ENCODE measurements around the gene DSE. TPM values are rescaled to one million over a fixed set of nuclear protein-coding genes. Genes with fewer than 3 reads are reported as not detected.

DSE gene
- total and polyA plus RNA-seq, 9 donors, result 23.1 to 61.6 (median 40.6) TPM

DNA sequence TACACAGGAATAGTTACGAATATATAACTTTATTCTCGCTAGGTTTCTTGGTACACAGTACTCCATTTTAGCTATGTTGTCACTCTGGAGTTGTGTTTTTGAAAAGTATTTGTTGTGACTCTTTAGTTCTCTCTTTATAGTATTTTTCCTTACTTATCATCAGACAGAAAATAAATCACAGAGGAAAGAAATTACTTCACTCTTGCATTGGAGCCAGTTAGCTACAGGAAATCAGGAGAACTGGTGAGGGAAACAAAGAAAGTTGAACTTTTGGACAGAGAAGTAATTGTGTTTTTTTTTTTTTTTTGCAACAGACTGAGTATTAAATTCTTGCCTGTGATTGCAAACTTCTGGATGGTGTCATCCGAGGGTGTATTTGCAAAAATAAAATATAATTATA is 33.9 kb downstream of the DSE start:
- WGBS, 3 donors, result 26 to 40% (median 37%) methylated on average over 3 of the region's 3 CpGs
- Histone ChIP-seq H3K4me1 (ENCODE audit: insufficient read depth) (peaks cover 12% of the 10 kb centered on the region), H3K4me3 (no peak overlapping the region), H3K27me3 (no peaks in the 10 kb centered on the region), H3K27ac (peak overlapping the region in 1 of 2 donors; percentile 65), H3K9me3 (no peaks in the 10 kb centered on the region), H3K36me3 (no peaks in the 10 kb centered on the region)
- DNase-seq, result no peak
- intact Hi-C loops (cut with DNase I), result no loop called here
- TF ChIP-seq EP300 (IDR thresholded peaks at IDR 0.05), result no peak
- TF ChIP-seq, protein P1, sequence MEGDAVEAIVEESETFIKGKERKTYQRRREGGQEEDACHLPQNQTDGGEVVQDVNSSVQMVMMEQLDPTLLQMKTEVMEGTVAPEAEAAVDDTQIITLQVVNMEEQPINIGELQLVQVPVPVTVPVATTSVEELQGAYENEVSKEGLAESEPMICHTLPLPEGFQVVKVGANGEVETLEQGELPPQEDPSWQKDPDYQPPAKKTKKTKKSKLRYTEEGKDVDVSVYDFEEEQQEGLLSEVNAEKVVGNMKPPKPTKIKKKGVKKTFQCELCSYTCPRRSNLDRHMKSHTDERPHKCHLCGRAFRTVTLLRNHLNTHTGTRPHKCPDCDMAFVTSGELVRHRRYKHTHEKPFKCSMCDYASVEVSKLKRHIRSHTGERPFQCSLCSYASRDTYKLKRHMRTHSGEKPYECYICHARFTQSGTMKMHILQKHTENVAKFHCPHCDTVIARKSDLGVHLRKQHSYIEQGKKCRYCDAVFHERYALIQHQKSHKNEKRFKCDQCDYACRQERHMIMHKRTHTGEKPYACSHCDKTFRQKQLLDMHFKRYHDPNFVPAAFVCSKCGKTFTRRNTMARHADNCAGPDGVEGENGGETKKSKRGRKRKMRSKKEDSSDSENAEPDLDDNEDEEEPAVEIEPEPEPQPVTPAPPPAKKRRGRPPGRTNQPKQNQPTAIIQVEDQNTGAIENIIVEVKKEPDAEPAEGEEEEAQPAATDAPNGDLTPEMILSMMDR (IDR thresholded peaks at IDR 0.05), result no peak
- no peak for TF ChIP-seq POLR2A (IDR thresholded peaks at IDR 0.05)

DNA sequence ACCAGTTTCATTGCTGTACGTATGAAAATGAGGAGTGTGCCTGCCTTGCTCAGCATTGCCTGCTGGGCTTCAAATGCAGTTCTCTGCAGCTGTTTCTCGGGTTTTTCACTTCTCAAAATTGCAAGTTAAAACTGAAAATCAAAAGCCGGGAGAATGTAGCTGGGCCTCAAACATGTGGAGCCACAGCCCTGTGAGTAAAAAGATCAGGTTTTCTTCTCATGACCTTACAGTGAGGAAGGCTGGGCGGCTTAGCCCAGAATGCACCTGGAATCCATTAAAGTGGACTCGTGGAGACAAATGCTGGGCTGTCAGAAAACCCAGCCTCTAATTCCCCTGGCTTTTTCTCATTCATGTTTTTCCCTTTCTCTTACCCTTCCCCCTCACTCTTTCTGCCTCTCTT is 34.4 kb downstream of the DSE start:
- no peaks in the 10 kb centered on the region for H3K27me3 ChIP-seq
- DNase-seq, result no peak
- peaks cover 12% of the 10 kb centered on the region for H3K4me1 ChIP-seq (ENCODE audit: insufficient read depth)
- H3K4me3 ChIP-seq, result no peak overlapping the region
- intact Hi-C loops (cut with DNase I), result no loop called here
- H3K36me3 ChIP-seq, result no peaks in the 10 kb centered on the region
- H3K27ac ChIP-seq, result peak overlapping the region in 1 of 2 donors; percentile 65
- H3K9me3 ChIP-seq, result no peaks in the 10 kb centered on the region
- no peak for TF ChIP-seq POLR2A (IDR thresholded peaks at IDR 0.05)
- TF ChIP-seq, protein P1 (IDR thresholded peaks at IDR 0.05), result no peak
- no peak for TF ChIP-seq EP300 (IDR thresholded peaks at IDR 0.05)
- 11 to 13% (median 12%) methylated on average over 5 of the region's 5 CpGs for WGBS, 3 donors

DNA sequence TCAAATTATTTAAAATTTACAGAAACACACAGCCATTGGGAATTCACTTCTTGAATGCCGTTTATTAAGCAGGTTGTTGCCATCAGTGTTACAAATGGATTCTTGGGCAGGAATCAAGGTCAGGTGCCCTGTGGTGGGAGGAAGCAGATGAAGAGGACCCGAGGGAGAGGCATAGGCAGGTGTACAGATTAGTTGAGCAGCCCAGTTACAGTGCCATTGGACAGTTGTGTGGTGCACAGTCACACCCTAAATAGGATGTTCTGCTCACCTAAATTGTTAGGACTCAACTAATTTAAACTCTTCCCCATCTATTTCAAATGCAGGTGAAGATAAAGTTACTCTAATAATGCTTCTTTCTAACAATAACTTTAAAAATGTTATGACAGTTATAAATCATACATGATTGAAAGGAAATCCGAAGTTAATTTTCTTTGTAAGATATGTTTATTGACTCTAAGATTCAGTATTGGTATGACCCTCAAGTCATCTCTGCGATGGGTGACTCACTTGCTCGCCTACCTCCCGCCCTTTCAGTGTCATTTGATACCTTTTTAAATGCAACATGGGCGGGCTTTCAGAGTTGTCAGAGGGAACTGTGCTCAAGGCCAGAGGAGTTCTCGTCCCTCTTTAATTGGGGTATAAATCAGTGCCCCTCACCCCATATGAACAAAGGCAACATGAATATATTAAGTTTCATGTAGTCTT is 35.1 kb downstream of the DSE start:
- 38 to 41% (median 40%) methylated on average over 8 of the region's 8 CpGs for WGBS, 3 donors

DNA sequence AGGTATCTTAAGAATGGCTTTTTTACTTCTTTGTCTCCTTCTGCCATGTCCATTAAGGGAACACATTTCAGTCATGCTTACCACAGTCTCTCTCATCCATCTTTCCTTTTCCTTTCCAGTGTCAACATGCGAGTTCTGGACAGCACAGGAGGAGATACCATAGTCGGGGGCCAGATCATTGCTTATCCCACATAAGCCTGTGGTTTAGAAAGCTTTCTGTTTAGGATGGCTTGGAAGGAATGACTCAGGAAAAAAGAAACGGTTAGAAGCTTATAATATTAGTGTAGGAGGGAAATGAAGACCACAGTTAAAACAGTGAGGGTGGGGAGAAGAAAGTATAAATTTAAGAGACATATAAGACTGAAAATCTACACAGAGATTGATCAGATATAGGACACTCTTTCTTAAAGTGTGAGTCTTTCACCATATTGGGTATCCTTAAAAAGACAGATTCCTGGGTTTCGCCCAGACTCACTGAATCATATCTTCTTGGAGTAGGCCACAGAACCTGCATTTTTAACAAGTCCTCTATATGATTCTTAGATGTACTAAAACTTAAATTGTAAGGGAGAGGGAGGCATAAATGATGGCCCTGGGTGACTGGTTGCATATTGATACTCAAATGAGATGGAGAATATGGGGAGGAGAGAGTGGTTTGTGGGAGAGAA is 36.1 kb downstream of the DSE start:
- peaks cover 12% of the 10 kb centered on the region for H3K4me1 ChIP-seq (ENCODE audit: insufficient read depth)
- no peaks in the 10 kb centered on the region for H3K9me3 ChIP-seq
- WGBS, 3 donors, result 44 to 51% (median 49%) methylated on average over 4 of the region's 4 CpGs
- no peak overlapping the region for H3K27ac ChIP-seq
- no peak for DNase-seq
- H3K36me3 ChIP-seq, result no peaks in the 10 kb centered on the region
- intact Hi-C loops (cut with DNase I), result no loop called here
- H3K4me3 ChIP-seq, result no peak overlapping the region
- TF ChIP-seq, protein P1 (IDR thresholded peaks at IDR 0.05), result no peak
- no peak for TF ChIP-seq POLR2A (IDR thresholded peaks at IDR 0.05)
- no peak for TF ChIP-seq EP300 (IDR thresholded peaks at IDR 0.05)
- H3K27me3 ChIP-seq, result no peaks in the 10 kb centered on the region

More for the DNA sequence above, 35.1 kb downstream of the DSE start:
- Histone ChIP-seq H3K36me3 (no peaks in the 10 kb centered on the region), H3K9me3 (no peaks in the 10 kb centered on the region), H3K27me3 (no peaks in the 10 kb centered on the region), H3K27ac (peak overlapping the region in 1 of 2 donors; percentile 65), H3K4me3 (no peak overlapping the region), H3K4me1 (ENCODE audit: insufficient read depth) (peaks cover 12% of the 10 kb centered on the region)
- peak in 1 of 5 donors; percentile 39 for DNase-seq
- intact Hi-C loops (cut with DNase I), result no loop called here
- TF ChIP-seq EP300 (IDR thresholded peaks at IDR 0.05) (no peak), POLR2A (IDR thresholded peaks at IDR 0.05) (no peak)
- TF ChIP-seq, protein P1 (IDR thresholded peaks at IDR 0.05), result no peak
